Measurements from ENCODE around the gene FZD10. TPM values are rescaled to one million over a fixed set of nuclear protein-coding genes. Genes with fewer than 3 reads are reported as not detected.

The FZD10 gene
- total and polyA plus RNA-seq, 10 donors, result 0.02 to 0.20 (median 0.11) TPM; not detected in 5

DNA sequence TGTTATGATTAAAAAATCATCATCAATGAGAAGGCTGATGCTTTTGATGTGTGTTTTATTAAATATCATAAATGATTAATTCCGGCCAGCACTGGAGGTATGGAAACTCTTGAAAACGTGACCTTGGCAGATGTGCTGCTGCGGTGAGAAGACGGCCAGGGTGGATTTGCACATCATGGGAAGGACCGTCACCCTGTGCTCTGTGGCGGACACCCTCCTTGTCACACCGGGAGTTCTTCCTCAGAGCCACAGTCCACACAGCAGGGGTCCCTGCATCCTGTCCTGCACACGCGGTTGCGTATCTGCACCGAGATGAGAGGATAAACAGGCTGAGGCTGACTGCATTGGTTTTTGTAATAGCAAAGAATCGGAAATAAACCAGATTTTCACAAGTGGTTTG, 33.5 kb downstream of the FZD10 start:
- DNase-seq, result no peak
- H3K27me3 ChIP-seq (replicated peaks in 1 of 7), result peaks cover 0 to 51% (median 0%) of the 10 kb centered on the region in 7 donors
- no peak overlapping the region for H3K4me3 ChIP-seq
- intact Hi-C loops (cut with DNase I; ENCODE audit: low total_unique reads), result no loop called here
- H3K9me3 ChIP-seq, result peaks cover 0 to 4% (median 0%) of the 10 kb centered on the region in 8 donors
- H3K4me1 ChIP-seq, result no peaks in the 10 kb centered on the region
- no peak overlapping the region for H3K27ac ChIP-seq
- TF ChIP-seq POLR2A (IDR thresholded peaks at IDR 0.05) (no peak), POLR2AphosphoS5 (IDR thresholded peaks at IDR 0.05) (no peak)
- TF ChIP-seq, protein P1, sequence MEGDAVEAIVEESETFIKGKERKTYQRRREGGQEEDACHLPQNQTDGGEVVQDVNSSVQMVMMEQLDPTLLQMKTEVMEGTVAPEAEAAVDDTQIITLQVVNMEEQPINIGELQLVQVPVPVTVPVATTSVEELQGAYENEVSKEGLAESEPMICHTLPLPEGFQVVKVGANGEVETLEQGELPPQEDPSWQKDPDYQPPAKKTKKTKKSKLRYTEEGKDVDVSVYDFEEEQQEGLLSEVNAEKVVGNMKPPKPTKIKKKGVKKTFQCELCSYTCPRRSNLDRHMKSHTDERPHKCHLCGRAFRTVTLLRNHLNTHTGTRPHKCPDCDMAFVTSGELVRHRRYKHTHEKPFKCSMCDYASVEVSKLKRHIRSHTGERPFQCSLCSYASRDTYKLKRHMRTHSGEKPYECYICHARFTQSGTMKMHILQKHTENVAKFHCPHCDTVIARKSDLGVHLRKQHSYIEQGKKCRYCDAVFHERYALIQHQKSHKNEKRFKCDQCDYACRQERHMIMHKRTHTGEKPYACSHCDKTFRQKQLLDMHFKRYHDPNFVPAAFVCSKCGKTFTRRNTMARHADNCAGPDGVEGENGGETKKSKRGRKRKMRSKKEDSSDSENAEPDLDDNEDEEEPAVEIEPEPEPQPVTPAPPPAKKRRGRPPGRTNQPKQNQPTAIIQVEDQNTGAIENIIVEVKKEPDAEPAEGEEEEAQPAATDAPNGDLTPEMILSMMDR (IDR thresholded peaks at IDR 0.05 in 8 of 11, conservative IDR thresholded peaks at IDR 0.05 in 3 of 11), result no peak
- H3K36me3 ChIP-seq, result no peaks in the 10 kb centered on the region
- 70 to 81% (median 77%) methylated on average over 12 of the region's 12 CpGs for whole genome bisulfite sequencing, 5 donors

DNA sequence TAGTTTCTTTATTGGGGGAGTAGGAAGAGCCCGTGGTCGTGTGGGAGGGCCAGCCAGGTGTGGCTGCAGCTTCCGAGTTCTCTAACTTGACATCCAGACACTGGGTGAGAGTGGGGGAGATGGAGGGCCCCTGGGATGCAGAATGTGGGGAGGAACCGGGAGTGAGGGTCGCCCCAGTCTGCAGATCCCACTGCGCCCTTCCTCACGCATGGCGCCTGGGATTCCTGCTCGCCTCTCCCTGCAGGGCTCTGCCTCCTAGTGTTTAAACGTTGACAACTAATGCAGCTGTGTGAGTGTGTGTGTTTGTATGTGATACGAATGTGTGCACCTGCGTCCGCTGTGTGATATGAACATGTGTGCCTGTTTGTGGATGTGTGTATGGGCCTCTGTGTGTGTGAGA, 34.6 kb downstream of the FZD10 start:
- no peak for DNase-seq
- Histone ChIP-seq H3K4me1 (no peaks in the 10 kb centered on the region), H3K27ac (no peak overlapping the region), H3K36me3 (no peaks in the 10 kb centered on the region), H3K27me3 (replicated peaks in 1 of 7) (peaks cover 0 to 47% (median 0%) of the 10 kb centered on the region in 7 donors), H3K4me3 (no peak overlapping the region), H3K9me3 (peaks cover 0 to 4% (median 0%) of the 10 kb centered on the region in 8 donors)
- no peak for TF ChIP-seq POLR2A (IDR thresholded peaks at IDR 0.05)
- TF ChIP-seq, protein P1 (IDR thresholded peaks at IDR 0.05 in 8 of 11, conservative IDR thresholded peaks at IDR 0.05 in 3 of 11), result no peak
- no peak for TF ChIP-seq POLR2AphosphoS5 (IDR thresholded peaks at IDR 0.05)
- WGBS, 5 donors, result 69 to 74% (median 73%) methylated on average over 13 of the region's 13 CpGs
- intact Hi-C loops (cut with DNase I; ENCODE audit: low total_unique reads), result no loop called here

DNA sequence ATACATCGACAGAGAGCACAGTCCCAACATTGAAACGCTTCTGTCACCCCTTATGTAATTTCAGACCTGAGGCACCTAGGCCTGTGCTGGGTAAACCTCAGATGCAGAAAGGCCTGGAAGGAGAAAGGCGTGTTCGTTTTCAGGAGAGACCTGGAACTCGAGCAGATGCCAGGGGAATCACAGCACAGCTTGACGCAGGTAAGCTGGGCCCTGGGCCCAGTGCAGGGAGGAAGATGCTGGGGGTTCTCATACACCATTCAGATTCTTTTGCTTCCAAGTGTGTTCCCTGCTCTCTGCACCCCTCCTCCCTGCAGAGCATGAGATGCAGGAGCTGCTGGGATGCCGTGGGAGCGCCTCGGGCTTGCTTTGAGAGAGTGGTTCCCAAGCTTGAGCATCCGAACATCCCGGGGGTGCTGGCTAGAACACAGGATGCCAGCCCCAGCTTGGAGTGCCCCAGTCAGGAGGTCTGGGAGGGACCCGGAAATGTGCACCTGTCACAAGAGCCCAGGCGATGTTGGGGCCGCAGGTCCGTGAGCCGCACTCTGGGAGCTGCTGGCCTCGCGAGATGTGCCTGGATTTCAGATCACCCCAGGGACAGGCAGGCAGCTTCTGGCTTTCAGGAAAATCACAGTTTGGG, 35.9 kb downstream of the FZD10 start:
- 84 to 93% (median 92%) methylated on average over 14 to 18 of the region's 18 CpGs for WGBS, 5 donors
- no peak overlapping the region for H3K4me3 ChIP-seq
- H3K36me3 ChIP-seq, result no peaks in the 10 kb centered on the region
- H3K4me1 ChIP-seq, result no peaks in the 10 kb centered on the region
- intact Hi-C loops (cut with DNase I; ENCODE audit: low total_unique reads), result no loop called here
- H3K27me3 ChIP-seq (replicated peaks in 1 of 7), result peaks cover 0 to 41% (median 0%) of the 10 kb centered on the region in 7 donors
- peaks cover 0 to 4% (median 0%) of the 10 kb centered on the region in 8 donors for H3K9me3 ChIP-seq
- peak; percentile 63 for DNase-seq
- H3K27ac ChIP-seq, result no peak overlapping the region
- TF ChIP-seq POLR2A (IDR thresholded peaks at IDR 0.05) (no peak), POLR2AphosphoS5 (IDR thresholded peaks at IDR 0.05) (no peak)
- TF ChIP-seq, protein P1 (IDR thresholded peaks at IDR 0.05 in 8 of 11, conservative IDR thresholded peaks at IDR 0.05 in 3 of 11), result no peak

DNA sequence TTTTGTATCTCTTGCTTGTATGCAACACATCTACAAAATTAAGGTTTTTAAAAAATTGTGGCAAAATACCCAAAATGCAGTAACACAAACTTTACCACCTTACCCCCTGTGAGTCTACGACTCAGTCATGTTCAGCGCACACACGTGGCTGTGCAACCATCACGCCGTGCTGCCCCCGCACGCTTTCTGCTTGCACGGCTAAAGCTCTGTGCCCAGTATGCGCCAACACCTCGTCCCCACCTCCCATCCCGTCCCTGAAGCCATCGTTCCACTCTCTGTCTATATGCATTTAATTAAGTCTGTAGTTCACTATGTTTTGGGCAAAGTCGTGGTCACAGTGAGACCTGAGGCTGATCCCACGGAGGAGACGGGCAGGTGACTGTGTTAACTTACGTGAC, 36.4 kb downstream of the FZD10 start:
- DNase-seq, result no peak
- peaks cover 0 to 36% (median 0%) of the 10 kb centered on the region in 7 donors for H3K27me3 ChIP-seq (replicated peaks in 1 of 7)
- H3K27ac ChIP-seq, result no peak overlapping the region
- H3K4me1 ChIP-seq, result no peaks in the 10 kb centered on the region
- WGBS, 5 donors, result 80 to 90% (median 88%) methylated on average over 16 of the region's 16 CpGs
- H3K36me3 ChIP-seq, result no peaks in the 10 kb centered on the region
- intact Hi-C loops (cut with DNase I; ENCODE audit: low total_unique reads), result no loop called here
- H3K4me3 ChIP-seq, result no peak overlapping the region
- peaks cover 0 to 6% (median 0%) of the 10 kb centered on the region in 8 donors for H3K9me3 ChIP-seq
- TF ChIP-seq POLR2A (IDR thresholded peaks at IDR 0.05), result no peak
- TF ChIP-seq, protein P1 (IDR thresholded peaks at IDR 0.05 in 8 of 11, conservative IDR thresholded peaks at IDR 0.05 in 3 of 11), result no peak
- no peak for TF ChIP-seq POLR2AphosphoS5 (IDR thresholded peaks at IDR 0.05)

Data from spleen (tissue), 11 donors.